T-helper 1 cell treated with Interleukin-12 subunit alpha and Interleukin-12 subunit beta and Interleukin-4 antibody, amounts not matched to agents 30 μg/mL and 1 μg/mL, for 36 hours (primary cell): ENCODE results near the gene SIT1.
"Not testable (repeated sequence)": the region's sequence is repeated elsewhere in the genome, so short reads cannot be mapped to it uniquely, and the experiment has no call there.

Experiments
- H3K27ac Mint-ChIP-seq: one replicate; pipeline ENCODE4 v1.8.0; 2021; ENCODE audit warnings: mild to moderate bottlenecking, mixed read lengths
- H3K27me3 Mint-ChIP-seq: one replicate; pipeline ENCODE4 v1.8.0; 2021; ENCODE audit warnings: low read depth, mixed read lengths
- H3K36me3 Mint-ChIP-seq: one replicate; pipeline ENCODE4 v1.8.0; 2021; ENCODE audit warnings: low read depth, mixed read lengths
- H3K4me1 Mint-ChIP-seq: one replicate; pipeline ENCODE4 v1.8.0; 2021; ENCODE audit warnings: low read depth, mixed read lengths
- H3K4me3 Mint-ChIP-seq: one replicate; pipeline ENCODE4 v1.8.0; 2021; ENCODE audit warnings: mild to moderate bottlenecking, moderate library complexity, mixed read lengths
- H3K9me3 Mint-ChIP-seq: one replicate; pipeline ENCODE4 v1.8.0; 2021; ENCODE audit warnings: mixed read lengths

The SIT1 gene

GRCh38 chr9:35617548-35617947, 33.2 kb downstream of the SIT1 start:
- no peaks in the 10 kb centered on the region for H3K9me3 Mint-ChIP-seq
- H3K27ac Mint-ChIP-seq = peak overlapping the region; percentile 84
- H3K27me3 Mint-ChIP-seq = peaks cover 11% of the 10 kb centered on the region
- no peaks in the 10 kb centered on the region for H3K36me3 Mint-ChIP-seq
- H3K4me3 Mint-ChIP-seq = peak overlapping the region; percentile 77
- peaks cover 47% of the 10 kb centered on the region for H3K4me1 Mint-ChIP-seq

GRCh38 chr9:35616681-35617459, 33.9 kb downstream of the SIT1 start:
- H3K36me3 Mint-ChIP-seq = no peaks in the 10 kb centered on the region
- peak overlapping the region; percentile 84 for H3K27ac Mint-ChIP-seq
- no peaks in the 10 kb centered on the region for H3K9me3 Mint-ChIP-seq
- H3K4me3 Mint-ChIP-seq = peak overlapping the region; percentile 77
- peaks cover 11% of the 10 kb centered on the region for H3K27me3 Mint-ChIP-seq
- peaks cover 47% of the 10 kb centered on the region for H3K4me1 Mint-ChIP-seq

- no peaks in the 10 kb centered on the region for H3K9me3 Mint-ChIP-seq
- H3K27me3 Mint-ChIP-seq = peaks cover 11% of the 10 kb centered on the region
- peak overlapping the region; percentile 77 for H3K4me3 Mint-ChIP-seq
- H3K27ac Mint-ChIP-seq = peak overlapping the region; percentile 79
- H3K4me1 Mint-ChIP-seq = peaks cover 49% of the 10 kb centered on the region
- H3K36me3 Mint-ChIP-seq = peaks cover 4% of the 10 kb centered on the region
These were observed 34.6 kb downstream of the SIT1 start for GRCh38 chr9:35615981-35616680.

GRCh38 chr9:35612843-35613242, 37.9 kb downstream of the SIT1 start:
- peaks cover 25% of the 10 kb centered on the region for H3K4me1 Mint-ChIP-seq

DNA sequence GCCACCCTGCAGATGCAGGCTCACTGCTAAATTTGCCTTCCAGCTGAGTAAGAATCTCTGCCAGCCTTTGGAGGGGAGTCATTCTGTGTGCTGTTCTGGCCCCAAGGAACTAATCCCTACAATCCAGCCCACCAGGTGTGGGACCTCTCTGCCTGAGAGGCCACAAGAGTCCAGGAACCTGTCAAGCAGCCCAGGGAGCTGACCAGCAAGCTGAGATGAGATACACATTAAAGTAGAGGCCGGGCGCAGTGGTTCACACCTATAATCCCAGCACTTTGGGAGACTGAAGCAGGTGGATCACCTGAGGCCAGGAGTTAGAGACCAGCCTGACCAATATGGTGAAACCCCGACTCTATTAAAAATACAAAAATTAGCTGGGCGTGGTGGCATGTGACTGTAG, 38.7 kb downstream of the SIT1 start:
- Mint-ChIP-seq H3K27me3 (peaks cover 11% of the 10 kb centered on the region), H3K36me3 (peaks cover 11% of the 10 kb centered on the region), H3K4me1 (peaks cover 23% of the 10 kb centered on the region)
- H3K9me3 Mint-ChIP-seq, H3K4me3 Mint-ChIP-seq, H3K27ac Mint-ChIP-seq: not testable (repeated sequence)

More at GRCh38 chr9:35612843-35613242, 37.9 kb downstream of the SIT1 start:
- no peaks in the 10 kb centered on the region for H3K9me3 Mint-ChIP-seq
- H3K4me3 Mint-ChIP-seq = no peak overlapping the region
- peaks cover 7% of the 10 kb centered on the region for H3K36me3 Mint-ChIP-seq
- H3K27me3 Mint-ChIP-seq = peaks cover 11% of the 10 kb centered on the region
- H3K27ac Mint-ChIP-seq = no peak overlapping the region

DNA sequence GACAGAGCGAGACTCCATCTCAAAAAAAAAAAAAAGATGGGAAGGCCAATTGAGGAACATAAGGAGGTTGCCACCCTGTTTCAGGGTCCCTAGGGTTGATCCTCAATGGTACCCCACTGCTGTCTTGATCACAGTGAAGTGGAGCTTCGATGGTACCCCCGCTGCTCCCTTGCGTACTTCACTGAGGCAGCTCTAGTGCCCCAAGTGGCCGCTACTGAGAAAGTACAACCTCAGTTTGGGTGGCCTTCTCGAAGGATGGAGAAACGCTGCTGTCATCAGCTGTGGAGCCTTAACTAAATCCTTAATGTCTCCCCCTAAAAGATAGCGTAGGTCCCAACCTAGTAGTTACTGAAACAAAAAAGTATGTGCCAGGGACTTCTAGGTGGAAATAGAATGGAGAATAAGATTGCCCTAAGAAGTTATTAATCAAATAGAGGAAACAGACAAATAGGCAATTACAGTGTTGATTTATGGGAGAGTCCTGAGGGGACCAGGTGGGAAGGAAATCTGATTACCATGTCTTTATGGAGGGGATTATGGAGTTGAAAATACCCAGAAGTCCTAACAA, 39.4 kb downstream of the SIT1 start:
- peaks cover 11% of the 10 kb centered on the region for H3K27me3 Mint-ChIP-seq
- H3K4me1 Mint-ChIP-seq = peaks cover 22% of the 10 kb centered on the region
- H3K27ac Mint-ChIP-seq = no peak overlapping the region
- no peaks in the 10 kb centered on the region for H3K9me3 Mint-ChIP-seq
- peaks cover 11% of the 10 kb centered on the region for H3K36me3 Mint-ChIP-seq
- no peak overlapping the region for H3K4me3 Mint-ChIP-seq

DNA sequence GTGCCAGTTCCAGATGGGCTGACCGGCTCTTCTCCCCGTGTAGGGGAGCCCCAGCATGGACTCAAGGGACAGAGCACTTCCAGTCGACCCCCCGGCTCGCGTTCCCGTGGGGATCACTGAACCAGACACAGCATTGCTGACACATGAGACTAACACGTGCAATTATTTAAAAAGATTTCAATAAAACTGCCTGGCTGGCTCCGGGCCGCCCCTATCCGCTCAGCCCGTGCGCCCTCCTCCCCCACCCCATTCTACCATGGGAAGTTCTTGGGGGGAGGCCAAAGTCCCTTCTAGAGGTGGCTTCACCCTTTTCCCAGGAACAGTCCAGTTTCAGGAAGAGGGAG, 40.9 kb downstream of the SIT1 start:
- Mint-ChIP-seq H3K36me3 (peaks cover 11% of the 10 kb centered on the region), H3K9me3 (no peaks in the 10 kb centered on the region), H3K27ac (no peak overlapping the region), H3K27me3 (peaks cover 11% of the 10 kb centered on the region), H3K4me3 (no peak overlapping the region), H3K4me1 (peaks cover 18% of the 10 kb centered on the region)

GRCh38 chr9:35609001-35609819, 41.5 kb downstream of the SIT1 start:
- Mint-ChIP-seq H3K36me3 (peaks cover 11% of the 10 kb centered on the region), H3K4me3 (no peak overlapping the region), H3K4me1 (peaks cover 22% of the 10 kb centered on the region), H3K27me3 (peaks cover 6% of the 10 kb centered on the region), H3K9me3 (no peaks in the 10 kb centered on the region), H3K27ac (no peak overlapping the region)

DNA sequence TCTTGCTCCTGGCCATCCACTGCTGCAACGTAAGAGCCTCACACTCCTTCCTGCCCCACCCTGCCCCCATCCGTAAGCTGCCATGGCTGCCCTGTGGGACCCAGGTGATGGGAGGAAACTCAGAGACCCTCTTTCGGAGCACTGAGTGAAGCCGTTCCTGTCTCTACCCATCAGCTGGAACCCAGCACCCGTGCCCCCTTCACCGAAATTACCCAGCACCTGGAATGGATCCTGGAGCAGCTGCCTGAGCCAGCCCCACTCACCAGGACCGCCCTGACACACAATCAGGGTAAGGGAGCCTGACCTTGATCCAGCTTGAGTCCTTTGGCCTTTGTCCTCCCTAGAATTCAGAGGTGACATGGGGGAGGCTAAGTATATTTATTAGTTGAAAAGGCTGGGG, 42.5 kb downstream of the SIT1 start:
- Mint-ChIP-seq H3K36me3 (peaks cover 11% of the 10 kb centered on the region), H3K27ac (no peak overlapping the region), H3K4me3 (no peak overlapping the region), H3K9me3 (no peaks in the 10 kb centered on the region), H3K4me1 (peaks cover 32% of the 10 kb centered on the region), H3K27me3 (peaks cover 1% of the 10 kb centered on the region)

- Mint-ChIP-seq H3K4me3 (peak overlapping the region; percentile 37), H3K36me3 (peaks cover 11% of the 10 kb centered on the region), H3K4me1 (peaks cover 36% of the 10 kb centered on the region), H3K27me3 (no peaks in the 10 kb centered on the region), H3K9me3 (no peaks in the 10 kb centered on the region), H3K27ac (no peak overlapping the region)
These were observed 44.0 kb downstream of the SIT1 start for GRCh38 chr9:35606726-35607125.

DNA sequence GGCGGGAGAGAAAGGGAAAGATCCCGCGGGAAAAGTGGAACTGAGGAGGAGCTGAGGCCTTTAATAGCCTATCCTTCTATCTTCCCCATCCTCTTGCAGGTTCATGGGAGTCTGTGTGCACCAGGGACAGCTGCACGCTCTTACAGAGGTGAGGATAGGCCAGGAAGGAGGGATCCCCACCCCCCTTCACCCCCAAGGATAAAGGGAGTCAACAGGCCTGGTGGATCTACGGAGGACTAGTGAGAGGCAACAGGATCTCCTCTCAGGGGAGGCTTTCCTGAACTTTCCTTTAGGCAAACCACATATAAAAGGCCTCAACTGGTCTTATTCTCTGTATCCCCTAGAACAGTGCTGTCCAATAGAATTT, 44.6 kb downstream of the SIT1 start:
- no peaks in the 10 kb centered on the region for H3K9me3 Mint-ChIP-seq
- peaks cover 7% of the 10 kb centered on the region for H3K36me3 Mint-ChIP-seq
- peaks cover 31% of the 10 kb centered on the region for H3K4me1 Mint-ChIP-seq
- H3K4me3 Mint-ChIP-seq = peak overlapping the region; percentile 81
- no peaks in the 10 kb centered on the region for H3K27me3 Mint-ChIP-seq
- peak overlapping the region; percentile 36 for H3K27ac Mint-ChIP-seq

DNA sequence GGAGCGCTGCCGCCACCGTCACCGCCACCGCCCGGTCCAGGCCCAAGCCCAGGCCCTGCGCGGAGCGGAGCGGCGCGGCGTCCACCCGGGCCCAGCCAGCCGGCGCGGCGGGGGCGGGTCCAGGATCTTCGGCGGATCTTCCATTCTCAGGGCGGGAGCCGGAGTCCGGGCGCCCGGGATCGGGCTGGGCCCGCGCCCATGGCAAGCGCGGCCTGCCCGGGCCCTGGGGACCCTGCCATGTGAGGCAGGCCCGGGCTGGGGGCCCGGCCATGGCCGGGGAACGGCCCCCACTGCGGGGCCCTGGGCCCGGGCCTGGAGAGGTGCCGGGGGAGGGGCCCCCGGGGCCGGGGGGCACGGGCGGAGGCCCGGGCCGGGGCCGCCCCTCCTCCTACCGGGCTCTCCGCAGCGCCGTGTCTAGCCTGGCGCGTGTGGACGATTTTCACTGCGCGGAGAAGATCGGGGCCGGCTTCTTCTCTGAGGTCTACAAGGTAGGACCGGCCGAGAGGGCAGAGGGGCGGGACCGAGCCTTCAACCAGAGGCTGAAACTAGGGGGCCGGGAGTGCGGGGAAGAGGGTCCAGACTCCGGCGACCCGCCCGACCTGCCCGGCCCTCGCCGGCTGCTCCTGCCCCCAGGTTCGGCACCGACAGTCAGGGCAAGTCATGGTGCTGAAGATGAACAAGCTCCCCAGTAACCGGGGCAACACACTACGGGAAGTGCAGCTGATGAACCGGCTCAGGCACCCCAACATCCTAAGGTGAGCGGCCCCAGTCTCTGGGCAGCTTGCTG, 45.2 kb downstream of the SIT1 start:
- Mint-ChIP-seq H3K27ac (peak overlapping the region; percentile 36), H3K4me3 (peak overlapping the region; percentile 81)

DNA sequence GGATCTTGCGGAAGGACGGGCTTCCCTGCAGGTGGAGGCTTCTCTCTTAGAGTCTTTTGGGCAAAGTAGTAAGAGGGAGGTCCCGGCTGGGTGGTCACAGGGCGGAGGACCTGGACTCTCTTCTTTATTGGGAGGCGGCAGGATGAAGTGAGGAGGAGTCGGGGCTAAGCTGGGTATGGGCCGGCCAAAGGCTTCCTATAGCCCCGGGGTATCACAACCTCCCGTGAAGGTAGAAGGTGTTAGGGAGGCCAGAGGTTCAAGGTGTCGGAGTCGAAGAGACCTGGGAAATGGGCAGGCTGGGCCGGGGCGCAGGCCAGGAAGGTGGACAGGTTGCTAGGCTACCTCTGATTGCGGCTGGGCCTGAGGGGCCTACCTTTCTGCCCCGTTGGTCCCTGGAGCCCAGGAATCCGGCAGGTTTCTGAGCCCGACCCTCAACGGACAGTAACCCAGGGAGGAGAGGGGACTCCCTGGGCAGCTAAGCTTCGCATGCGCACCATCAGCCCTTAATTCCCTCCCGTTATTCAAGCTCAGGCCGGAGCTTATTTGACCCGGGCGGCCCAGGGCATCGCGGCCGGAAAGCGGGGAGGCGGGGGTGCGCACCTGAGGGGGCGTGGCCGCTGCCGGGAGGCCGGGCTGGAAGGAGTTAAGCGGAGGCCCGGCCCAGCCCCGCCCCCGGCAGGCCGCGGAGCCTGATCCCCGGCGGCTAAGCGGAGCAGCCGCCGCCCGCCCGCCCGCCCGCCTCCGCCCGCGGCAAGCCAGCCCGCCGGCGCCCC, 46.0 kb downstream of the SIT1 start, which contains the start of gene TESK1:
Gene TESK1 (plus strand): TSS at position 685 of the 773 bp plus-strand sequence. CDS start 358 bp downstream, outside the sequence.
- Mint-ChIP-seq H3K36me3 (peaks cover 6% of the 10 kb centered on the region), H3K27me3 (no peaks in the 10 kb centered on the region), H3K27ac (peak within 1 kb of the TSS; percentile 99), H3K4me1 (peaks cover 31% of the 10 kb centered on the region), H3K4me3 (peak within 1 kb of the TSS; percentile 98), H3K9me3 (no peaks in the 10 kb centered on the region)

More for the DNA sequence above, 45.2 kb downstream of the SIT1 start:
- H3K36me3 Mint-ChIP-seq = peaks cover 7% of the 10 kb centered on the region
- H3K4me1 Mint-ChIP-seq = peaks cover 31% of the 10 kb centered on the region
- H3K9me3 Mint-ChIP-seq = no peaks in the 10 kb centered on the region
- no peaks in the 10 kb centered on the region for H3K27me3 Mint-ChIP-seq
